Mammary epithelial cell (primary cell): ENCODE data around the gene DRC7.

Experiments
- EZH2 ChIP-seq: IDR thresholded peaks from 2 replicates; pipeline ENCODE4 v1.6.1; 2012; ENCODE audit warnings: low read length, inconsistent platforms, borderline replicate concordance
- TF ChIP-seq, protein P1 (sequence below), 2 donors: IDR thresholded peaks in 1 of 2; conservative IDR thresholded peaks in 1 of 2; 2 replicates each; pipeline ENCODE4 v1.5.1; 2011 to 2012; ENCODE audit warnings: inconsistent platforms in 2 of 2, low read length in 2 of 2, mild to moderate bottlenecking in 2 of 2, control low read depth in 1 of 2, low read depth in 1 of 2; ENCODE audit not compliant: insufficient read depth in 1 of 2; ENCODE audit errors: extremely low read depth in 1 of 2

DNA sequence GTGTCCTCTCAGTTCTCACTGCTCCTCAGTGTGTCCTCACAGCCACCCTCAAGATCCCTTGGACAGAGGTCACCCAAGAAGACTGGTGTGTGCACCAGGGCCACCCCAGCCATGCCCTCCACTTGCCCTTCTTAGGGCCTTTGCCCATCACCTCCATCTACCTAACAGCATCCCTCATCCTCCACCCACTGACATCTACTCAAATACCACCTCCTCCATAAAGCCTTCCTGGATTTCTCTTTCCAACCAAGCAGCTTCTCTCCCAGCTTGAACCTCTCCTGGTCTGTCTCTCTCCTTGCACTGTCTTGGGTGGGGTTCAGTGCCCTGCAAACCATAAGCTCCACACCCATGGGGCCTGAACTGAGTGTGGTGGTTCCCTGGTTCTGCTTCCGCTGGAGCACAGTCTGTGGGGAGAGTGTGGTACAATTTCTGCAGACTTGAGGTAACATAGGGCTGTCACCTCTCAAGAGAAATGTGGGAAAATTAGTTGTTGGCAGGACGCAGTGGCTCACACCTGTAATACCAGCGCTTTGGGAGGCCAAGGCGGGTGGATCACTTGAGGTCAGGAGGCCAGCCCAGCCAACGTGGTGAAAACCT is 55.3 kb downstream of the DRC7 start:
- TF ChIP-seq, protein P1, sequence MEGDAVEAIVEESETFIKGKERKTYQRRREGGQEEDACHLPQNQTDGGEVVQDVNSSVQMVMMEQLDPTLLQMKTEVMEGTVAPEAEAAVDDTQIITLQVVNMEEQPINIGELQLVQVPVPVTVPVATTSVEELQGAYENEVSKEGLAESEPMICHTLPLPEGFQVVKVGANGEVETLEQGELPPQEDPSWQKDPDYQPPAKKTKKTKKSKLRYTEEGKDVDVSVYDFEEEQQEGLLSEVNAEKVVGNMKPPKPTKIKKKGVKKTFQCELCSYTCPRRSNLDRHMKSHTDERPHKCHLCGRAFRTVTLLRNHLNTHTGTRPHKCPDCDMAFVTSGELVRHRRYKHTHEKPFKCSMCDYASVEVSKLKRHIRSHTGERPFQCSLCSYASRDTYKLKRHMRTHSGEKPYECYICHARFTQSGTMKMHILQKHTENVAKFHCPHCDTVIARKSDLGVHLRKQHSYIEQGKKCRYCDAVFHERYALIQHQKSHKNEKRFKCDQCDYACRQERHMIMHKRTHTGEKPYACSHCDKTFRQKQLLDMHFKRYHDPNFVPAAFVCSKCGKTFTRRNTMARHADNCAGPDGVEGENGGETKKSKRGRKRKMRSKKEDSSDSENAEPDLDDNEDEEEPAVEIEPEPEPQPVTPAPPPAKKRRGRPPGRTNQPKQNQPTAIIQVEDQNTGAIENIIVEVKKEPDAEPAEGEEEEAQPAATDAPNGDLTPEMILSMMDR (conservative IDR thresholded peaks at IDR 0.05 in 1 of 2, IDR thresholded peaks at IDR 0.05 in 1 of 2; ENCODE audit: extremely low read depth in 1 of 2, insufficient read depth in 1 of 2, low read depth in 1 of 2, low read length in 2 of 2), result no peak
- no peak for TF ChIP-seq EZH2
